Measurements from ENCODE around the gene NLRC3.

The NLRC3 gene

GRCh38 chr16:3579776-3580175, 2.6 kb upstream of the NLRC3 start:
- no peak for DNase-seq

GRCh38 chr16:3578610-3579551, 1.7 kb upstream of the NLRC3 start:
- DNase-seq, result no peak

GRCh38 chr16:3578121-3578520, 918 bp upstream of the NLRC3 start:
- no peak for DNase-seq

GRCh38 chr16:3576211-3576610, 992 bp downstream of the NLRC3 start:
- no peak for DNase-seq

- DNase-seq, result no peak
Observed at GRCh38 chr16:3575491-3575890, 1.7 kb downstream of the NLRC3 start.

GRCh38 chr16:3574195-3574594, 3.0 kb downstream of the NLRC3 start:
- no peak for DNase-seq

GRCh38 chr16:3573146-3573815, 3.9 kb downstream of the NLRC3 start:
- no peak for DNase-seq

GRCh38 chr16:3570420-3571062, 6.7 kb downstream of the NLRC3 start:
- DNase-seq, result no peak

- no peak for DNase-seq
Observed at GRCh38 chr16:3569851-3570250, 7.4 kb downstream of the NLRC3 start.

GRCh38 chr16:3566990-3567389, 10.2 kb downstream of the NLRC3 start:
- no peak for DNase-seq

- no peak for DNase-seq
Observed at GRCh38 chr16:3564889-3565141, 12.4 kb downstream of the NLRC3 start.

GRCh38 chr16:3564130-3564888, 12.9 kb downstream of the NLRC3 start:
- no peak for DNase-seq

- DNase-seq, result no peak
Observed at GRCh38 chr16:3562914-3563480, 14.2 kb downstream of the NLRC3 start.

- DNase-seq, result no peak
Observed at GRCh38 chr16:3561626-3562025, 15.6 kb downstream of the NLRC3 start.

GRCh38 chr16:3554351-3554928, 22.8 kb downstream of the NLRC3 start:
- no peak for DNase-seq

- no peak for DNase-seq
Observed at GRCh38 chr16:3553138-3553923, 23.9 kb downstream of the NLRC3 start.

GRCh38 chr16:3550851-3551847, 26.1 kb downstream of the NLRC3 start:
- DNase-seq, result no peak

- DNase-seq, result no peak
Observed at GRCh38 chr16:3549906-3550305, 27.3 kb downstream of the NLRC3 start.

GRCh38 chr16:3548859-3549258, 28.3 kb downstream of the NLRC3 start:
- DNase-seq, result no peak
